ENCODE results near the gene CCNL2. TPM values are rescaled to one million over a fixed set of nuclear protein-coding genes. Genes with fewer than 3 reads are reported as not detected.
A peak's percentile ranks its signal among the peaks of the same experiment; 100 is the strongest.

Gene CCNL2
- total and polyA plus RNA-seq, 8 donors = 49.2 to 409 (median 84.1) TPM

- no peak for FAIRE-seq
- peak in 1 of 4 donors; percentile 29 for TF ChIP-seq CTCF (IDR thresholded peaks at IDR 0.05)
- Histone ChIP-seq H3K27ac (no peak overlapping the region), H3K4me1 (peaks cover 8 to 20% (median 11%) of the 10 kb centered on the region in 3 donors), H3K36me3 (no peaks in the 10 kb centered on the region), H3K9me3 (no peaks in the 10 kb centered on the region), H3K27me3 (no peaks in the 10 kb centered on the region), H3K4me3 (no peak overlapping the region)
- peak in 1 of 6 donors; percentile 59 for DNase-seq
- intact Hi-C loops (cut with DNase I) = no loop called here
- peak in 1 of 4 donors; percentile 2 for ATAC-seq
- WGBS, 2 donors = 62 to 72% methylated on average over 15 of the region's 15 CpGs
These were observed 54.3 kb downstream of the CCNL2 start for GRCh38 chr1:1344655-1345361.

GRCh38 chr1:1343811-1344421, 55.2 kb downstream of the CCNL2 start:
- DNase-seq (peak in 1 of 6 donors; percentile 38), ATAC-seq (no peak), FAIRE-seq (no peak)
- TF ChIP-seq CTCF (IDR thresholded peaks at IDR 0.05) = no peak
- H3K9me3 ChIP-seq = no peaks in the 10 kb centered on the region
- intact Hi-C loops (cut with DNase I) = no loop called here
- peaks cover 8 to 20% (median 11%) of the 10 kb centered on the region in 3 donors for H3K4me1 ChIP-seq
- 80 to 89% methylated on average over 24 of the region's 24 CpGs for WGBS, 2 donors
- no peaks in the 10 kb centered on the region for H3K27me3 ChIP-seq
- no peak overlapping the region for H3K27ac ChIP-seq
- no peak overlapping the region for H3K4me3 ChIP-seq
- H3K36me3 ChIP-seq = peaks cover 0 to 7% (median 0%) of the 10 kb centered on the region in 3 donors

GRCh38 chr1:1342584-1343115, 56.5 kb downstream of the CCNL2 start:
- FAIRE-seq = no peak
- Histone ChIP-seq H3K4me1 (peaks cover 8 to 20% (median 11%) of the 10 kb centered on the region in 3 donors), H3K9me3 (no peaks in the 10 kb centered on the region), H3K36me3 (peaks cover 0 to 18% (median 5%) of the 10 kb centered on the region in 3 donors), H3K27me3 (no peaks in the 10 kb centered on the region), H3K4me3 (no peak overlapping the region), H3K27ac (no peak overlapping the region)
- intact Hi-C loops (cut with DNase I) = no loop called here
- no peak for ATAC-seq
- WGBS, 2 donors = 85 to 87% methylated on average over 18 of the region's 18 CpGs
- TF ChIP-seq CTCF (IDR thresholded peaks at IDR 0.05) = no peak
- DNase-seq = peak in 1 of 6 donors; percentile 31

GRCh38 chr1:1342061-1342562, 57.0 kb downstream of the CCNL2 start:
- WGBS, 2 donors = 94 to 95% methylated on average over 17 to 28 of the region's 28 CpGs
- Histone ChIP-seq H3K9me3 (no peaks in the 10 kb centered on the region), H3K4me1 (peaks cover 8 to 15% (median 11%) of the 10 kb centered on the region in 3 donors), H3K27ac (no peak overlapping the region), H3K36me3 (peaks cover 0 to 18% (median 5%) of the 10 kb centered on the region in 3 donors), H3K27me3 (no peaks in the 10 kb centered on the region), H3K4me3 (no peak overlapping the region)
- intact Hi-C loops (cut with DNase I) = no loop called here
- peak in 1 of 6 donors; percentile 44 for DNase-seq
- no peak for FAIRE-seq
- ATAC-seq = no peak
- no peak for TF ChIP-seq CTCF (IDR thresholded peaks at IDR 0.05)
